ENCODE results near the gene LEF1.

LEF1 gene

DNA sequence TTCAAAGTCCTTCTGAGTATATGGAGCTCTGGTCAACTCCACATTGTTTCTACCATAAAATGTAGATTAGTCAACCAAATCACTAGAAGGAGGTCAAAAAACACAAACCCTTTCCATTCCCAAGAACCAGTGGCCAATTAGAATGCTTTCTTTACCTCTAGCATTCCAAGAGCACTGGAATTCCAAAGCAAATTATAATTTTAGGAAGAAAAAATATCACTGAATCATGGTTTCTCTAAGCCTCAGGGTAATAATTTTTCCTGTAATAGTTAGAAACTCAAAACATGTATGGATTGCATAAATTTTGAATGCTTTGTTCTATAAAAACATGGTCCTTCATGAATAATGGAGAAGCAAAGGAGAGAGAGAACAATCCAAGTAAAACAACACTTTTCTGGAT, 39.5 kb downstream of the LEF1 start:
- TF ChIP-seq, protein P1, sequence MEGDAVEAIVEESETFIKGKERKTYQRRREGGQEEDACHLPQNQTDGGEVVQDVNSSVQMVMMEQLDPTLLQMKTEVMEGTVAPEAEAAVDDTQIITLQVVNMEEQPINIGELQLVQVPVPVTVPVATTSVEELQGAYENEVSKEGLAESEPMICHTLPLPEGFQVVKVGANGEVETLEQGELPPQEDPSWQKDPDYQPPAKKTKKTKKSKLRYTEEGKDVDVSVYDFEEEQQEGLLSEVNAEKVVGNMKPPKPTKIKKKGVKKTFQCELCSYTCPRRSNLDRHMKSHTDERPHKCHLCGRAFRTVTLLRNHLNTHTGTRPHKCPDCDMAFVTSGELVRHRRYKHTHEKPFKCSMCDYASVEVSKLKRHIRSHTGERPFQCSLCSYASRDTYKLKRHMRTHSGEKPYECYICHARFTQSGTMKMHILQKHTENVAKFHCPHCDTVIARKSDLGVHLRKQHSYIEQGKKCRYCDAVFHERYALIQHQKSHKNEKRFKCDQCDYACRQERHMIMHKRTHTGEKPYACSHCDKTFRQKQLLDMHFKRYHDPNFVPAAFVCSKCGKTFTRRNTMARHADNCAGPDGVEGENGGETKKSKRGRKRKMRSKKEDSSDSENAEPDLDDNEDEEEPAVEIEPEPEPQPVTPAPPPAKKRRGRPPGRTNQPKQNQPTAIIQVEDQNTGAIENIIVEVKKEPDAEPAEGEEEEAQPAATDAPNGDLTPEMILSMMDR (conservative IDR thresholded peaks at IDR 0.05; ENCODE audit: low read depth, low read length) = no peak
- DNase-seq (ENCODE audit: low read depth) = no peak
- no peak overlapping the region for H3K4me3 ChIP-seq (ENCODE audit: low read depth, low read length)

DNA sequence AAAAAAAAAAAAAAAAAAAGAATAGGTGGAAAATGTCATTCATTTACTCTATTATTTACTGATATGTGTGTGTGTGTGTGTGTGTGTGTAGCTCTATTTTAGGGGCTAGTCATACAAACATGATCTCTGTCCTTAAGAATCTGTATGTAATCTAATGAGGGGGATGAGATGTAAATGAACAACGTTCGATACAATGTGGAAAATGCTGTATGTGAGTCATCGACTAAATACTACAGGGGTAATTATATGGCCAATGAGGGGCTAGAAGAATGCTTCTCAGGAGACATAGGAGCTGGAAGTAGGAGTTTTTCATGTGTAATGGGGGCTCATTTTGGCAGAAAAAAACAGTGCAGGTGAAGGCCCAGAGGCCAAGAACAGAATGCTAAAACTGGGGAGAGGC, 41.9 kb downstream of the LEF1 start:
- H3K4me3 ChIP-seq (ENCODE audit: low read depth, low read length) = no peak overlapping the region
- TF ChIP-seq, protein P1 (conservative IDR thresholded peaks at IDR 0.05; ENCODE audit: low read depth, low read length) = no peak
- no peak for DNase-seq (ENCODE audit: low read depth)

DNA sequence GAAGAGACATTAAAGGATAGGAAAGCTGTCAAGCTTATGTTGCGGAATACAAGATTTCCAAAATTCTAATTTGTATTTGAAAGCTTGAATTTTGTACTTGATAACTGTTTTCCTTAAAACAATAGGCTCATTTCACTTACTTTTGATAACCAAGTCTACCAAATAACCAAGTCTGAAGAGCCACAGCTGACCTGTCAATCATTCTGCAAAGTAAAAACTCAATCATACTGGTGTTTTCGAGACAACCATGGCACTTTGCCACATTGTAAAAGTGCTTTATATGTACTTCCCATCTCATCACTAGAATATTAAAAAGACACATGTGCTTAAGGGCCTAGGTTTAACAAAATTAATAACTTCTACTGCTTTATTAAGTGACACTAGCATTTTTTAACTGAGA, 47.9 kb downstream of the LEF1 start:
- TF ChIP-seq, protein P1 (conservative IDR thresholded peaks at IDR 0.05; ENCODE audit: low read depth, low read length) = no peak

DNA sequence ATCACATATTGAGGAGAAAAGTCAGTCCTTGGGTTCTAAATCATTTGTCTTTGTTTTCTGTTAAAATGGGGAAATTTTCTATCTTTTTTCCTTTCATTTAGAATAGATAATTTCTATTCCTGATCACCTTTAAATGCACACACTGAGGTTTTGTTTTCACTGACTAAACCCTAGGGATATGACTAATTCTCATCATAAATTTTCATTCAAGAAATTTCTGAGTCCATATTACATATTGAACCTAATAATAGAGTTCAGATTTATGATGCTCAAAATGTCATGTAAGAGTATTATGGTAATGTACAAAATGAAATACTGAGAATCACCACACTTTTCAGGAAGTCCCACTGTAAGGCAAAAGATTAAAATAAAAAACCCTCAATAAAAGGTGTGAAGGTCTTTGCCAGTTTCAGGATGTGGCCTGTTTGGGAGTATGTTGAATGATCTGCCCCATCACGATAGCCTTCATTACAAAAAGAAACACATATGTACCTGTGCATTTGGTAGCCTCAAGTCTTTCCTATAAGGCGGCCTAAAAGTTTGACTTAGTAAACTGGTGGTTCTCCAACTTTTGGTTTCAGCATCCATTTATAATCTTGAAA, 49.4 kb downstream of the LEF1 start:
- no peak overlapping the region for H3K4me3 ChIP-seq (ENCODE audit: low read depth, low read length)
- TF ChIP-seq, protein P1 (conservative IDR thresholded peaks at IDR 0.05; ENCODE audit: low read depth, low read length) = no peak
- no peak for DNase-seq (ENCODE audit: low read depth)

More for the DNA sequence above, 47.9 kb downstream of the LEF1 start:
- no peak for DNase-seq (ENCODE audit: low read depth)
- no peak overlapping the region for H3K4me3 ChIP-seq (ENCODE audit: low read depth, low read length)

DNA sequence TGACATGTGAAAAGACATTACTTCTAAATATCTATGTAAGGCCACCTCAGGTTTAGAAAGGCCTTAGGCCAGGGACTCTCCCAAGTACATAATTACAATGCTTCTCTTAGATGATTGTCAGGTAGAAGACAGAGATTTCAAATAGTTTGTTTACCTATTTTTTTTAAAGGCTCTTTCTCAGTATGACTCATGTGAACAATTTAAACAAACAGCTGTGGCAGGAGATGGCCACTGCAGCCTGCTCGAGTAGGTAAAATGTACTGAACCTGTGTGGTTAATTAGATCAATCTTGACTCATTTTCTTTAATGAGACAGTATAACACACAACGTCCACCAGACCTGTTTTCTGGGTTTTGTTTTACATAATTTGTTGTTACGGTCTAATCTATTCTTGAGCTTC, 50.2 kb downstream of the LEF1 start:
- H3K4me3 ChIP-seq (ENCODE audit: low read depth, low read length) = no peak overlapping the region
- peak; percentile 13 for DNase-seq (ENCODE audit: low read depth)
- TF ChIP-seq, protein P1 (conservative IDR thresholded peaks at IDR 0.05; ENCODE audit: low read depth, low read length) = no peak

DNA sequence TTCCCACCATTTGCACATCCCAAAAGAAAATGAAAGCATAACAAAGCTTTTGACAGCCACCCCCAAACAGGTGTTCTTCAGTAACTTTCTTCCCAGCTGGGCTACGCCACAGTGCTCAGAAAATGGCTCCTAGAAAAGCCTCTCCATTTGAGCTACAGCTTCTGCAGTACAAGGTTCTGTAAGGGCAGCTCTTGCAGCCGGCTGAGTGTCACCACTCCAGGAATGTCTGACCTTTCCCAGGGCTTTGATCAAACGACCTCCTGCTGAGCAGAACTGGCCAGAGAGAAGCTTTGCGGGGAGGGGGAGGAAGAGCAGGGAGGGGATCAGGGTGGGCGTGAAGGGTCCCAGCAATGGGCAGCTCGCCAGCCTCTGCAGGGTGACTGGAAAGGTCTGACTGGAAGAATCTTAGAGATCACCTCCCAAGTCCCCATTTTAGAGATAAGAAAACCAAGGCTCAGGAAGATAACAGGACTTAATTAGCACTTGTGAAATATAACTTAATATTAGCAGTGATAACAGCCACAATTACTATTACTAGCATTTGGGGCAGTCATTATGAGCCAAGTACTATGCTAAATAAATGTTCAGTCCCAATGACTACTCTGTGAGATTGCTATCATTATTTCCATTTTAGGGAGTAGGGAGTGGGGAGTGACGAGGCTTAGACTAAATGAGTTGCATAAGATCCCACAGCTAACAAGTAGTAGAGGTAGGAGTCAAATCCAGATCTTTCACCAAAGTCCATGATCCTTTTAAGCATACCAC, 51.1 kb downstream of the LEF1 start:
- TF ChIP-seq, protein P1 (conservative IDR thresholded peaks at IDR 0.05; ENCODE audit: low read depth, low read length) = no peak
- no peak overlapping the region for H3K4me3 ChIP-seq (ENCODE audit: low read depth, low read length)
- peak; percentile 30 for DNase-seq (ENCODE audit: low read depth)
